ENCODE results near the gene RTN4RL2. TPM values are rescaled to one million over a fixed set of nuclear protein-coding genes. Genes with fewer than 3 reads are reported as not detected.
A peak's percentile ranks its signal among the peaks of the same experiment; 100 is the strongest.

RTN4RL2 gene
- total RNA-seq, 1 experiment from 2014 or later: 7.0 TPM

GRCh38 chr11:57499983-57500461 lies 39.7 kb downstream of the RTN4RL2 start:
- Histone ChIP-seq H2AFZ (ENCODE audit: low read length) (no peak overlapping the region), H3K9ac (ENCODE audit: extremely low read depth, insufficient read length, low read length) (no peak overlapping the region)
- peak overlapping the region; percentile 6 to 72; a peak in 4 of 5 replicates for H3K4me3 Mint-ChIP-seq

More at GRCh38 chr11:57499983-57500461, 39.7 kb downstream of the RTN4RL2 start:
- DNase-seq: no peak
- Histone ChIP-seq H3K27me3 (ENCODE audit: insufficient read depth, low read length) (no peaks in the 10 kb centered on the region), H3K4ac (ENCODE audit: low read depth, low read length) (no peak overlapping the region), H3K27ac (ENCODE audit: insufficient read length, low read depth, low read length) (no peak overlapping the region), H2BK20ac (ENCODE audit: low read depth, low read length, poor library complexity, severe bottlenecking) (no peak overlapping the region), H4K91ac (ENCODE audit: insufficient read length, low read depth, low read length) (no peak overlapping the region), H4K5ac (ENCODE audit: insufficient read length, low read depth, low read length) (no peak overlapping the region), H2BK12ac (ENCODE audit: insufficient read length, low read depth, low read length) (no peak overlapping the region), H3K79me2 (ENCODE audit: insufficient read depth, low read length) (no peaks in the 10 kb centered on the region), H4K20me1 (ENCODE audit: control insufficient read depth, insufficient read depth, insufficient read length) (no peaks in the 10 kb centered on the region), H2BK15ac (ENCODE audit: low read depth, low read length) (no peak overlapping the region), H4K8ac (replicated peaks; ENCODE audit: insufficient read length, low read depth, low read length) (no peak overlapping the region), H3T11ph (ENCODE audit: low read length) (no peak overlapping the region), H3K4me1 (ENCODE audit: insufficient read depth, low read length) (peaks cover 5% of the 10 kb centered on the region; the same call in 1 of the 2 replicates), H3K18ac (ENCODE audit: insufficient read length, low read depth, low read length) (no peak overlapping the region), H3K4me2 (ENCODE audit: insufficient read depth, insufficient read length, low read length) (peak overlapping the region; percentile 28), H3K9me3 (ENCODE audit: control insufficient read depth, low read depth, low read length) (no peaks in the 10 kb centered on the region), H3K23ac (ENCODE audit: insufficient read length, low read depth, low read length) (no peak overlapping the region), H3K14ac (ENCODE audit: insufficient read depth, low read length) (no peak overlapping the region), H3K23me2 (ENCODE audit: insufficient read length, low read depth, low read length, poor library complexity, severe bottlenecking) (no peaks in the 10 kb centered on the region), H2BK120ac (ENCODE audit: low read depth, low read length, poor library complexity, severe bottlenecking) (no peak overlapping the region), H3K79me1 (ENCODE audit: insufficient read depth, low read depth, low read length, poor library complexity, severe bottlenecking) (no peaks in the 10 kb centered on the region), H3K56ac (ENCODE audit: insufficient read length, low read depth, low read length) (no peak overlapping the region), H2AK5ac (ENCODE audit: insufficient read length, low read length) (no peak overlapping the region), H2BK5ac (ENCODE audit: insufficient read length, low read length) (no peak overlapping the region)
- peak overlapping the region; percentile 67 to 94 (median 89); a peak in 6 of 7 replicates for H3K27ac Mint-ChIP-seq
- H3K36me3 Mint-ChIP-seq (ENCODE audit: insufficient read depth in 1 of 3, low read depth in 3 of 3): peaks cover 19 to 34% (median 20%) of the 10 kb centered on the region in 3 experiments; a peak in 6 of 7 replicates
- WGBS (ENCODE audit: extremely low coverage, insufficient read length, low lambda C conversion rate): no CpG with 5 or more reads among the region's 12 CpGs
- TF ChIP-seq CTCF (conservative IDR thresholded peaks at IDR 0.05): no peak
- H3K4me1 Mint-ChIP-seq: peaks cover 28 to 57% of the 10 kb centered on the region in 2 experiments
- H3K9me3 Mint-ChIP-seq: no peaks in the 10 kb centered on the region
- no peaks in the 10 kb centered on the region; the same call in 1 of the 2 replicates for H3K27me3 Mint-ChIP-seq (ENCODE audit: low read depth)
